ENCODE data around the gene ERCC2. TPM values are rescaled to one million over a fixed set of nuclear protein-coding genes. Genes with fewer than 3 reads are reported as not detected.
"Not testable (repeated sequence)": the region's sequence is repeated elsewhere in the genome, so short reads cannot be mapped to it uniquely, and the experiment has no call there.

Gene ERCC2
- total and polyA plus RNA-seq, 3 experiments from 2014 or later, result 7.8 to 23.9 (median 22.0) TPM

GRCh38 chr19:45409557-45409920 is 39.2 kb upstream of the ERCC2 start:
- Histone ChIP-seq H3K9me3 (ENCODE audit: low read length) (no peaks in the 10 kb centered on the region), H3K27me3 (ENCODE audit: insufficient read depth, low read length, poor library complexity, severe bottlenecking) (peaks cover 7% of the 10 kb centered on the region), H3K36me3 (ENCODE audit: insufficient read depth, low read length) (peaks cover 10% of the 10 kb centered on the region), H3K4me1 (ENCODE audit: insufficient read depth, low read length) (peaks cover 18% of the 10 kb centered on the region), H3K4me3 (ENCODE audit: low read length) (no peak overlapping the region), H3K27ac (ENCODE audit: low read depth, low read length) (no peak overlapping the region)
- H3K4me1 Mint-ChIP-seq, result peaks cover 18 to 28% (median 24%) of the 10 kb centered on the region in 3 donors
- H3K27me3 Mint-ChIP-seq, result peaks cover 8 to 9% of the 10 kb centered on the region in 2 donors
- H3K27ac Mint-ChIP-seq, result no peak overlapping the region
- DNase-seq, result no peak
- no peak overlapping the region for H3K4me3 Mint-ChIP-seq
- CTCF ChIA-PET, result interaction anchor here (1.1 kb wide), 1 partner anchor 14 kb away, joined by 3 read pairs; the partner anchor contains the start of gene ERCC1
- no peaks in the 10 kb centered on the region for H3K9me3 Mint-ChIP-seq
- POLR2A ChIA-PET, result interaction anchor here (0.7 kb wide), 1 partner anchor 1190 kb away, joined by 3 read pairs; no protein-coding TSS in a partner anchor
- H3K36me3 Mint-ChIP-seq, result peaks cover 0 to 33% (median 8%) of the 10 kb centered on the region in 3 donors

- ChIA-PET POLR2A (interaction anchor here (0.7 kb wide), 1 partner anchor 1191 kb away, joined by 3 read pairs; no protein-coding TSS in a partner anchor), CTCF (interaction anchor here (1.1 kb wide), 1 partner anchor 14 kb away, joined by 3 read pairs; the partner anchor contains the start of gene ERCC1)
- H3K4me1 ChIP-seq (ENCODE audit: insufficient read depth, low read length), result peaks cover 23% of the 10 kb centered on the region
- H3K36me3 Mint-ChIP-seq, result peaks cover 0 to 27% (median 8%) of the 10 kb centered on the region in 3 donors
- peaks cover 6% of the 10 kb centered on the region for H3K36me3 ChIP-seq (ENCODE audit: insufficient read depth, low read length)
- H3K4me3 ChIP-seq (ENCODE audit: low read length), result no peak overlapping the region
- no peak overlapping the region for H3K4me3 Mint-ChIP-seq
- peak overlapping the region in 1 of 8 donors; percentile 55 for H3K27ac Mint-ChIP-seq
- H3K27me3 ChIP-seq (ENCODE audit: insufficient read depth, low read length, poor library complexity, severe bottlenecking), result peaks cover 12% of the 10 kb centered on the region
- no peaks in the 10 kb centered on the region for H3K9me3 Mint-ChIP-seq
- DNase-seq, result no peak
- H3K9me3 ChIP-seq (ENCODE audit: low read length), result no peaks in the 10 kb centered on the region
- H3K27me3 Mint-ChIP-seq, result peaks cover 14 to 15% of the 10 kb centered on the region in 2 donors
- H3K4me1 Mint-ChIP-seq, result peaks cover 23 to 34% (median 29%) of the 10 kb centered on the region in 3 donors
- H3K27ac ChIP-seq (ENCODE audit: low read depth, low read length), result no peak overlapping the region
Measured at GRCh38 chr19:45408830-45409556, 38.6 kb upstream of the ERCC2 start.

- Histone ChIP-seq H3K4me1 (ENCODE audit: insufficient read depth, low read length) (peaks cover 26% of the 10 kb centered on the region), H3K27me3 (ENCODE audit: insufficient read depth, low read length, poor library complexity, severe bottlenecking) (peaks cover 20% of the 10 kb centered on the region), H3K27ac (ENCODE audit: low read depth, low read length) (no peak overlapping the region), H3K4me3 (ENCODE audit: low read length) (no peak overlapping the region), H3K9me3 (ENCODE audit: low read length) (no peaks in the 10 kb centered on the region), H3K36me3 (ENCODE audit: insufficient read depth, low read length) (no peaks in the 10 kb centered on the region)
- H3K4me1 Mint-ChIP-seq, result peaks cover 25 to 41% (median 32%) of the 10 kb centered on the region in 3 donors
- no peak overlapping the region for H3K27ac Mint-ChIP-seq
- CTCF ChIA-PET, result interaction anchor here (1.3 kb wide), 1 partner anchor 70 kb away, joined by 5 read pairs; no protein-coding TSS in a partner anchor
- peaks cover 22 to 23% of the 10 kb centered on the region in 2 donors for H3K27me3 Mint-ChIP-seq
- POLR2A ChIA-PET, result no interaction called here
- H3K9me3 Mint-ChIP-seq, result no peaks in the 10 kb centered on the region
- peak overlapping the region in 4 of 7 donors; percentile 28 to 50 (median 40) for H3K4me3 Mint-ChIP-seq
- no peak for DNase-seq
- peaks cover 0 to 18% (median 1%) of the 10 kb centered on the region in 3 donors for H3K36me3 Mint-ChIP-seq
Measured at GRCh38 chr19:45408121-45408520, 37.7 kb upstream of the ERCC2 start.

GRCh38 chr19:45407585-45407984 is 37.2 kb upstream of the ERCC2 start:
- POLR2A ChIA-PET, result interaction anchor here (0.8 kb wide), 1 partner anchor 62 kb away, joined by 3 read pairs; no protein-coding TSS in a partner anchor
- CTCF ChIA-PET, result interaction anchor here (1.3 kb wide), 1 partner anchor 71 kb away, joined by 5 read pairs; no protein-coding TSS in a partner anchor
- H3K27ac ChIP-seq (ENCODE audit: low read depth, low read length); H3K4me3 ChIP-seq (ENCODE audit: low read length); H3K9me3 Mint-ChIP-seq; DNase-seq; H3K9me3 ChIP-seq (ENCODE audit: low read length); H3K36me3 ChIP-seq (ENCODE audit: insufficient read depth, low read length): not testable (repeated sequence)
- H3K27me3 Mint-ChIP-seq, result peaks cover 25 to 27% of the 10 kb centered on the region in 2 donors
- Histone ChIP-seq H3K4me1 (ENCODE audit: insufficient read depth, low read length) (peaks cover 26% of the 10 kb centered on the region), H3K27me3 (ENCODE audit: insufficient read depth, low read length, poor library complexity, severe bottlenecking) (peaks cover 25% of the 10 kb centered on the region)
- peaks cover 25 to 41% (median 32%) of the 10 kb centered on the region in 3 donors for H3K4me1 Mint-ChIP-seq
- peak overlapping the region in 5 of 7 donors; percentile 20 to 97 (median 41) for H3K4me3 Mint-ChIP-seq
- peaks cover 0 to 16% (median 0%) of the 10 kb centered on the region in 3 donors for H3K36me3 Mint-ChIP-seq
- H3K27ac Mint-ChIP-seq, result peak overlapping the region in 1 of 8 donors; percentile 82

- Mint-ChIP-seq H3K27ac (peak overlapping the region in 5 of 8 donors; percentile 29 to 83 (median 38)), H3K4me3 (peak overlapping the region; percentile 85 to 97 (median 96)), H3K36me3 (peaks cover 0 to 12% (median 0%) of the 10 kb centered on the region in 3 donors), H3K4me1 (peaks cover 25 to 44% (median 32%) of the 10 kb centered on the region in 3 donors), H3K27me3 (peaks cover 26 to 30% of the 10 kb centered on the region in 2 donors), H3K9me3 (no peaks in the 10 kb centered on the region)
- H3K9me3 ChIP-seq (ENCODE audit: low read length), result no peaks in the 10 kb centered on the region
- H3K27ac ChIP-seq (ENCODE audit: low read depth, low read length), result peak overlapping the region; percentile 86
- peaks cover 26% of the 10 kb centered on the region for H3K4me1 ChIP-seq (ENCODE audit: insufficient read depth, low read length)
- peak overlapping the region; percentile 64 for H3K4me3 ChIP-seq (ENCODE audit: low read length)
- ChIA-PET CTCF (no interaction called here), POLR2A (interaction anchor here (0.8 kb wide), 1 partner anchor 62 kb away, joined by 3 read pairs; no protein-coding TSS in a partner anchor)
- H3K27me3 ChIP-seq (ENCODE audit: insufficient read depth, low read length, poor library complexity, severe bottlenecking), result peaks cover 26% of the 10 kb centered on the region
- H3K36me3 ChIP-seq (ENCODE audit: insufficient read depth, low read length), result no peaks in the 10 kb centered on the region
- DNase-seq, result no peak
Measured at GRCh38 chr19:45407091-45407375, 36.7 kb upstream of the ERCC2 start.

GRCh38 chr19:45406226-45407090 is 36.1 kb upstream of the ERCC2 start, which contains the start of gene POLR1G:
Gene POLR1G, plus strand, starts transcription at chr19:45406644. Its CDS starts 53 bp downstream, at chr19:45406697.
- peak within 1 kb of the TSS; percentile 85 to 97 (median 96) for H3K4me3 Mint-ChIP-seq
- Histone ChIP-seq H3K4me3 (ENCODE audit: low read length) (peak within 1 kb of the TSS; percentile 64), H3K36me3 (ENCODE audit: insufficient read depth, low read length) (no peaks in the 10 kb centered on the region), H3K27me3 (ENCODE audit: insufficient read depth, low read length, poor library complexity, severe bottlenecking) (peaks cover 26% of the 10 kb centered on the region), H3K27ac (ENCODE audit: low read depth, low read length) (peak within 1 kb of the TSS; percentile 86), H3K9me3 (ENCODE audit: low read length) (no peaks in the 10 kb centered on the region), H3K4me1 (ENCODE audit: insufficient read depth, low read length) (peaks cover 26% of the 10 kb centered on the region)
- H3K27ac Mint-ChIP-seq, result peak within 1 kb of the TSS; percentile 82 to 98 (median 94)
- CTCF ChIA-PET, result no interaction called here
- peaks cover 30 to 33% of the 10 kb centered on the region in 2 donors for H3K27me3 Mint-ChIP-seq
- POLR2A ChIA-PET, result no interaction called here
- peaks cover 0 to 12% (median 0%) of the 10 kb centered on the region in 3 donors for H3K36me3 Mint-ChIP-seq
- DNase-seq, result peak; percentile 60 to 86 (median 82)
- peaks cover 25 to 45% (median 32%) of the 10 kb centered on the region in 3 donors for H3K4me1 Mint-ChIP-seq
- no peaks in the 10 kb centered on the region for H3K9me3 Mint-ChIP-seq

- DNase-seq, result peak; percentile 73 to 87 (median 80)
- ChIA-PET POLR2A (no interaction called here), CTCF (interaction anchor here (1.8 kb wide), 1 partner anchor 80 kb away, joined by 6 read pairs; no protein-coding TSS in a partner anchor)
- Histone ChIP-seq H3K27ac (ENCODE audit: low read depth, low read length) (peak overlapping the region; percentile 86), H3K4me1 (ENCODE audit: insufficient read depth, low read length) (peaks cover 26% of the 10 kb centered on the region), H3K27me3 (ENCODE audit: insufficient read depth, low read length, poor library complexity, severe bottlenecking) (peaks cover 26% of the 10 kb centered on the region), H3K9me3 (ENCODE audit: low read length) (no peaks in the 10 kb centered on the region), H3K4me3 (ENCODE audit: low read length) (peak overlapping the region; percentile 64), H3K36me3 (ENCODE audit: insufficient read depth, low read length) (no peaks in the 10 kb centered on the region)
- Mint-ChIP-seq H3K36me3 (peaks cover 0 to 11% (median 0%) of the 10 kb centered on the region in 3 donors), H3K4me1 (peaks cover 25 to 45% (median 32%) of the 10 kb centered on the region in 3 donors), H3K27me3 (peaks cover 30 to 33% of the 10 kb centered on the region in 2 donors), H3K27ac (peak overlapping the region; percentile 82 to 98 (median 94)), H3K9me3 (no peaks in the 10 kb centered on the region), H3K4me3 (peak overlapping the region; percentile 85 to 97 (median 96))
Measured at GRCh38 chr19:45405435-45406225, 35.3 kb upstream of the ERCC2 start.

All from CD8-positive, alpha-beta memory T cell (primary cell).